ENCODE results near the gene DAP. TPM values are rescaled to one million over a fixed set of nuclear protein-coding genes. Genes with fewer than 3 reads are reported as not detected.
"Not testable (repeated sequence)": the region's sequence is repeated elsewhere in the genome, so short reads cannot be mapped to it uniquely, and the experiment has no call there.

Gene DAP
- total RNA-seq, 6 donors from 2014 or later = 38.8 to 101 (median 77.6) TPM

- H3K36me3 ChIP-seq = no peaks in the 10 kb centered on the region
- no peak overlapping the region for H3K27ac ChIP-seq
- ATAC-seq (ENCODE audit: low FRiP score in 2 of 2) (no peak), DNase-seq (no peak)
- TF ChIP-seq EP300 (IDR thresholded peaks at IDR 0.05) (no peak), CTCF (IDR thresholded peaks at IDR 0.05) (no peak), POLR2AphosphoS5 (IDR thresholded peaks at IDR 0.05) (no peak), POLR2A (IDR thresholded peaks at IDR 0.05) (no peak)
- no peaks in the 10 kb centered on the region for H3K9me3 ChIP-seq
- H3K4me1 ChIP-seq = no peaks in the 10 kb centered on the region
- 65 to 82% methylated on average over 9 of the region's 9 CpGs for WGBS, 2 donors
- no peak overlapping the region for H3K4me3 ChIP-seq
- H3K27me3 ChIP-seq = peaks cover 0 to 3% (median 0%) of the 10 kb centered on the region in 4 donors
Measured at GRCh38 chr5:10644192-10644591, 116.8 kb downstream of the DAP start.

GRCh38 chr5:10642367-10642766 lies 118.7 kb downstream of the DAP start:
- TF ChIP-seq CTCF (IDR thresholded peaks at IDR 0.05) (no peak), POLR2AphosphoS5 (IDR thresholded peaks at IDR 0.05) (no peak), EP300 (IDR thresholded peaks at IDR 0.05) (no peak), POLR2A (IDR thresholded peaks at IDR 0.05) (no peak)
- Histone ChIP-seq H3K9me3 (no peaks in the 10 kb centered on the region), H3K36me3 (no peaks in the 10 kb centered on the region), H3K4me3 (no peak overlapping the region), H3K4me1 (no peaks in the 10 kb centered on the region), H3K27ac (no peak overlapping the region), H3K27me3 (no peaks in the 10 kb centered on the region)
- WGBS, 2 donors = 82 to 86% methylated on average over 7 of the region's 7 CpGs
- ATAC-seq (ENCODE audit: low FRiP score in 2 of 2) = no peak
- DNase-seq = no peak

- WGBS, 2 donors = 96% methylated on average over 12 to 37 of the region's 48 CpGs
- no peak for TF ChIP-seq POLR2AphosphoS5 (IDR thresholded peaks at IDR 0.05)
- TF ChIP-seq POLR2A (IDR thresholded peaks at IDR 0.05) = no peak
- no peak for TF ChIP-seq CTCF (IDR thresholded peaks at IDR 0.05)
- TF ChIP-seq EP300 (IDR thresholded peaks at IDR 0.05) = no peak
- Histone ChIP-seq H3K27me3 (no peaks in the 10 kb centered on the region), H3K27ac (no peak overlapping the region), H3K36me3 (no peaks in the 10 kb centered on the region), H3K4me3 (no peak overlapping the region), H3K4me1 (no peaks in the 10 kb centered on the region), H3K9me3 (no peaks in the 10 kb centered on the region)
- no peak for DNase-seq
- ATAC-seq (ENCODE audit: low FRiP score in 2 of 2) = no peak
Measured at GRCh38 chr5:10639846-10640368, 121.1 kb downstream of the DAP start.

GRCh38 chr5:10638723-10639122 lies 122.3 kb downstream of the DAP start:
- WGBS, 2 donors = 84 to 90% methylated on average over 16 to 44 of the region's 48 CpGs
- ATAC-seq (ENCODE audit: low FRiP score in 2 of 2); H3K4me3 ChIP-seq: not testable (repeated sequence)

GRCh38 chr5:10637944-10638343 lies 123.1 kb downstream of the DAP start:
- no peak overlapping the region for H3K4me3 ChIP-seq
- no peaks in the 10 kb centered on the region for H3K27me3 ChIP-seq
- DNase-seq = no peak
- H3K4me1 ChIP-seq = peaks cover 5 to 10% (median 9%) of the 10 kb centered on the region in 4 donors
- no peaks in the 10 kb centered on the region for H3K36me3 ChIP-seq
- TF ChIP-seq POLR2AphosphoS5 (IDR thresholded peaks at IDR 0.05) (no peak), CTCF (IDR thresholded peaks at IDR 0.05) (no peak), EP300 (IDR thresholded peaks at IDR 0.05) (no peak), POLR2A (IDR thresholded peaks at IDR 0.05) (no peak)
- 67 to 78% methylated on average over 10 of the region's 10 CpGs for WGBS, 2 donors
- H3K27ac ChIP-seq = no peak overlapping the region
- no peak for ATAC-seq (ENCODE audit: low FRiP score in 2 of 2)
- H3K9me3 ChIP-seq = no peaks in the 10 kb centered on the region

More at GRCh38 chr5:10638723-10639122, 122.3 kb downstream of the DAP start:
- H3K9me3 ChIP-seq, DNase-seq, H3K4me1 ChIP-seq, H3K27me3 ChIP-seq, H3K36me3 ChIP-seq, H3K27ac ChIP-seq: not testable (repeated sequence)
